Measurements from ENCODE around the gene NFX1. TPM values are rescaled to one million over a fixed set of nuclear protein-coding genes. Genes with fewer than 3 reads are reported as not detected.
"Not testable (repeated sequence)": the region's sequence is repeated elsewhere in the genome, so short reads cannot be mapped to it uniquely, and the experiment has no call there.

NFX1 gene
- total RNA-seq, 1 donor from 2014 or later = 18.7 TPM

DNA sequence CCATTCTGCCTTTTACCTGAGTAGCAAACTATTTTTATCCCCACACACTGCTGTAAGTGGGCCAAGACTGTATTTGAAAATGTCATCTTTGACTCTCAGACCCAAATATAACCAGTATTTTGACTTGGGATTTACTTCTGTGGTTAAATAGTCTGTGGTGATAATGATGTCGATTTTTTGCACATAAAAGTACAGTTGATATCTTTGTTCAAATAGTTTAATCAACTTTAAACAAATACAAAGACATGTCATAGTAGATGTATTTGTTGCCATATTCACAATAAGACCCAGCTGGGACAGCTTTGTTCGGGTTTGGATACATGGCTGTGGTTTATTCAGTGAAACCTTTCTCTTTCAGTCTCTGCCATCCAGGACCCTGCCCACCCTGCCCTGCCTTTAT, 20.4 kb downstream of the NFX1 start:
- no peak for DNase-seq

GRCh38 chr9:33311953-33312352, 21.6 kb downstream of the NFX1 start:
- DNase-seq = no peak

DNA sequence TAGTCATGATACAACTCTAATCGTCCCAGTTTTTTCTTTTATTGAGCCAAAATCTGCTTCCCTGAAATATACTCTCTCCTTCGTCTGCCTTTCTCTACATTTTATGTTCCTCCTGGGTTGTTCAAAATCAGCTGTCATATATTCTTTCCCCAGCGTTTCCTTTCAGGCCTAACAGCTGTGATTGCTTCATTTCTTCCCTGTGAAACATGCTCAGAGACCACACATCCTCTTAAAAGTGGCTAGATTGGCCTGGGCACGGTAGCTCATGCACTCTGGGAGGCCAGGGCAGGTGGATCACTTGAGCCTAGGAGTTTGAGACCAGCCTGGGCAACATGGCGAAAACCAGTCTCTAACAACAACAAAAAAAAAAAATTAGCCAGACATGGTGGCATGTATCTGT, 25.1 kb downstream of the NFX1 start:
- no peak for DNase-seq

DNA sequence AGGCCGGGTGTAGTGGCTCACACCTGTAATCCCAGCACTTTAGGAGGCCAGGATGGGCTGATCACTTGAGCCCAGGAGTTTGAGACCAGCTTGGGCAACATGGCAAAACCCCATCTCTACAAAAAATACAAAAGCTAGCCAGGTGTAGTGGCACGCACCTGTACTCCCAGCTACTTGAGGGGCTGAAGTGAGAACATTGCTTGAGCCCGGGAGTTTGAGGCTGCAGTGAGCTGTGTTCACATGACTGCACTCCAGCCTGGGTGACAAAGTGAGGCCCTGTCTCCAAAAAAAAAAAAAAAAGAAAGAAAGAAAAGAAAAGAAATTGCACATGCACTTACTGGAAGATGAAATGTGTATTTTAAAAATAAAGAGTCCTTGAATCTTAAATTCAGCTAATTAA, 26.8 kb downstream of the NFX1 start:
- DNase-seq = not testable (repeated sequence)

- no peak for DNase-seq
These were observed 27.9 kb downstream of the NFX1 start for GRCh38 chr9:33318225-33318624.

- peak; percentile 5 for DNase-seq
These were observed 28.5 kb downstream of the NFX1 start for GRCh38 chr9:33318781-33319180.

DNA sequence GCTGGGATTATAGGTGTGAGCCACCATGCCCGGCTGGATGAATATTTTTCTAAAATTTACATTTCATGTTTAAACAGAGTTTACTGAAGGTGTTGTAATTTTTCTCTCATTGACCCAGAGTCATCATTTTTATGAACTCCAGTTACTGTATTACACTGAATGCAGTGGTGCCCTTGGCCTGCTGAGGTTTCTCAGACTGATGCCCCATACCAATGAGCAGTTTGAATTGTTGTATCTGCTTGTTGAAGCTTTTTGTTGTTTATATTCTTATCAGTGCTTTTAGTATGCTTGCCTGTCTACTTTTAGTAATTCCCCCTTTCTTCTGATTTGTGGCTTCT, 29.9 kb downstream of the NFX1 start:
- no peak for DNase-seq

GRCh38 chr9:33320568-33321261, 30.4 kb downstream of the NFX1 start:
- no peak for DNase-seq

GRCh38 chr9:33329117-33329563, 38.8 kb downstream of the NFX1 start:
- DNase-seq = no peak

DNA sequence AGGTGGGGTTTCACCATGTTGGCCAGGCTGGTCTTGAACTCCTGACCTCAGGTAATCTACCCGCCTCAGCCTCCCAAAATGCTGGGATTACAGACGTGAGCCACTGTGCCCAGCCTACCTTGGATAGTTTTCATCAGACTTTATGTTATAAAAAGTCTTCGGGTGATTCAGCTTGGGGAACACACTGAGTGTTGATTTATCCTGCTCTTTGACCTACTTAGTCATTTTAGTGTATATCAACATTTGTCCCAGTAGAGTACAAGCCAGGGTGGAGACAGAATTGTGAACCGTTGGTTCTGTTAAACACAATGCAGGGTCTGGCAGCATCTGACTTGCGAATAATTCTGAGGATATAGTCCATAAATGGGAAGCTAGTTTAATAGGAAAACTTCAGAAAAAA, 39.7 kb downstream of the NFX1 start:
- no peak for DNase-seq

DNA sequence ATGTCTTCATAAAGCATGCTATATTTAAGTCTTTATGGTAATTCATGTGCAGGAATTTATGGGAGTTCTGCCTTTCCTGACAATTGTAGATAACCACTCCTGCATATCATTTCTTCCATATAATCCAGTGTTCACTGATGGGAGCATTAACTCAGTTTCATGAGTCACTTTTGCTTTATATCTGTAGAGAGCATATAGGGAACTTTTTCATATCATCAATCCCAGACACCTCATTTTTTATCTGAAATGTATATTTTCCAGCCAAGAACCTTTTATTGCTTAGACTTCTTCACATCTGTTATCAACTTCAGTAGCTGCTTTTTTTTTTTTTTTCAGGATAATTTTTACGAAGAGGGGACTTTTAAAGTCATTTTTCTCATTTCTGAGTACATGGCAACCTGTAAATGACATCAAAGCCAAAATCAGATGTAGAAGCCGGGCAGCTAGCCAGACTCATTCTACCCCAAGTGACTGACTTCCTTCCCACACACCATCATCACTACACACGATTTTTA, 41.1 kb downstream of the NFX1 start:
- no peak for DNase-seq

DNA sequence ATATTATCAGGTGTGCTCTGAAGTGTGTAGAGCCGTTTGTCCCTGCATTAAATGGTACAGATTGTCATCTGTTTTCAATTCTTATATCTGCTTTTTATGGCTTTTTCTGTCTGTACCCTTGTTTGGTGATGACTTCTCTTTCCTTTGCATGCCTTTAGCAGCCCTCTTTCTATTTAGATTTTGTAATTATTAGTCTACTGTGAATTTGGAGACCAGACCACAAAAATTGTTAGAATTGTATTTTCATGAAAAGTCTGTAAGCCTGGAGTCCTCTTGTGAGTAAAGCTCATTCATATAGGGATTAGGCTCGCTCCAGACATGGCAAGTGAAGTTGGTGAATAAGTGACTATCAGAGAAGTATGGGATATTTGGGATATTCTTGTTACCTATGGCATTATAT, 41.7 kb downstream of the NFX1 start:
- DNase-seq = no peak

GRCh38 chr9:33332956-33333355, 42.6 kb downstream of the NFX1 start:
- DNase-seq = not testable (repeated sequence)

DNA sequence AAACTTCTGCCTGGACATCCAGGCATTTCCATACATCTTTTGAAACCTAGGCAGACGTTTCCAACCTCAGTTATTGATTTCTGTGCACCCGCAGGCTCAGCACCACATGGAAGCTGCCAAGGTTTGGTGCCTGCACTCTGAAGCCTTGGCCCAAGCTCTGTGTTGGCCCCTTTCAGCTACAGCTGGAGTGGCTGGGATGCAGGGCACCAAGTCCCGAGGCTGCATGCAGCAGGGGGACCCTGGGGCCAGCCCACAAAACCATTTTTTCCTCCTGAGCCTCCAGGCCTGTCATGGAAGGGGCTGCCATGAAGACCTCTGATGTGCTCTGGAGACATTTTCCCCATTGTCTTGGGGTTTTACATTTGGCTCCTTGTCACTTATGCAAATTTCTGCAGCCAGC, 49.9 kb downstream of the NFX1 start:
- no peak for DNase-seq

DNA sequence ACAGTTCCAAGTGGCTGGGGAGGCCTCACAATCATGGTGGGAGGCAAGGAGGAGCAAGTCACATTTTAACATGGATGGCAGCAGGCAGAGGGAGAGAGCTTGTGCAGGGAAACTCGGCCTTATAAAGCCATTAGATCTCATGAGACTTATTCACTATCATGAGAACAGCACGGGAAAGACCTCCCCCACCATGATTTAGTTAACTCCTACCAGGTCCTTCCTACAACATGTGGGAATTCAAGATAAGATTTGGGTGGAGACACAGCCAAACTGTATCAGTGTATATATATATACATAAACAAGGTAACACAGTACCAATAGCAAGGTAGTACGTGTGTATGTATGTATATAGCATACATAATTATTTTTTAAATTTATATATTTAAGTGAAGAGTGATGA, 50.9 kb downstream of the NFX1 start:
- no peak for DNase-seq

GRCh38 chr9:33344145-33344544, 53.8 kb downstream of the NFX1 start:
- no peak for DNase-seq

- DNase-seq = no peak
These were observed 56.2 kb downstream of the NFX1 start for GRCh38 chr9:33346564-33346963.

DNA sequence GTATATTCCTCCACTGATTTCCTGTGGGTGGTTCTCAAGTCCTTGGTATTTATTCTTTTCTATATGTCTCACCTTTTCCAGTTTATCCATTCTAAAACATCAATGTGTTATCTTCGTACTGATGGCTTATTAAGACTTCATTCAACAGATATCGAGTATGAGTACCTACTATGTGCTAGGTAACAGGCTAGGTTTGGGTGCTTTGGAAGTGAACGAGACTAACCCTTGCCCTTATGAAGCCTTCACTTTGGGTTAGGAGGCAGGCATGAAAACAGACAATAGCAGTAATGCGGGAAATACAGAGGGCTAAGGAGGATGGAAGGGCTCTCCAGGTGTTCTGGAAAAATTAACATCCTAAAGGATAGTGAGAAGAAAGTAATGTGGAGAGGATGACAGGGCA, 58.7 kb downstream of the NFX1 start:
- no peak for DNase-seq

DNA sequence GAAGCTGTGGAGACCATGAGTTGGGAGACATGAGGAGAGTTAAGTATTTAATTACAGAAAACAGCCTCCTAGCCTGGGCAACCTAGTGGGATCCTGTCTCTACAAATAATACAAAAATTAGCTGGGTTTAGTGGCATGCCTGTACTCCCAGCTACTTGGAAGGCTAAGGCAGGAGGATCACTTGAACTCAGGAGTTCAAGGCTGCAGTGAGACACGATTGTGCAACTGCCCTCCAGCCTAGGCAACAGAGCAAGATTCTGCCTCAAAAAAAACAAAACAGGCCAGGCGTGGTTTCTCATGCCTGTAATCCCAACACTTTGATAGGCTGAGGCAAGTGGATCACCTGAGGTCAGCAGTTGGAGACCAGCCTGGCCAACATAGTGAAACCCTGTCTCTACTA, 59.4 kb downstream of the NFX1 start:
- DNase-seq = no peak

- DNase-seq = no peak
These were observed 60.0 kb downstream of the NFX1 start for GRCh38 chr9:33350310-33350709.

GRCh38 chr9:33351547-33351946, 61.2 kb downstream of the NFX1 start:
- DNase-seq = no peak

- DNase-seq = no peak
These were observed 64.4 kb downstream of the NFX1 start for GRCh38 chr9:33354651-33355211.

- DNase-seq = no peak
These were observed 65.6 kb downstream of the NFX1 start for GRCh38 chr9:33355933-33356332.

GRCh38 chr9:33358641-33359040, 68.3 kb downstream of the NFX1 start:
- not testable (repeated sequence) for DNase-seq

All from occipital lobe (tissue), 2 donors.